Measurements from ENCODE around the gene PAK2.

Gene PAK2

DNA sequence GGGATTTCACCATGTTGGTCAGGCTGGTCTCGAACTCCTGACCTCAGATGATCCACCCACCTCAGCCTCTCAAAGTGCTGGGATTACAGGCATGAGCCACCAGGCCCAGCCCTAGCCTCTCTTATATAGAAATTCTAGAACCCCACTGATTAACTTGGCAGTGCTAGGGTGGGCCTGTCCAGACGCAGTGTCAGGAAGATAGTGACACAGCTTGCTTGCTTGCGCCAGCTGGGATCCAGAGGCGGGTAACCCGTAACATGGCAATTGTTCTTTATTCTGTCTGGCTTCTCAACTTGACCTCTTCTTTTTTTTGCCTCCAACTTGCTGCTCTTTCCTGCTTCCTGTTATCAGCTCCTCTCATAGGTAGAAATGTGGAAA, 43.8 kb upstream of the PAK2 start:
- no peak for DNase-seq (ENCODE audit: extremely low spot score)
- TF ChIP-seq, protein P1, sequence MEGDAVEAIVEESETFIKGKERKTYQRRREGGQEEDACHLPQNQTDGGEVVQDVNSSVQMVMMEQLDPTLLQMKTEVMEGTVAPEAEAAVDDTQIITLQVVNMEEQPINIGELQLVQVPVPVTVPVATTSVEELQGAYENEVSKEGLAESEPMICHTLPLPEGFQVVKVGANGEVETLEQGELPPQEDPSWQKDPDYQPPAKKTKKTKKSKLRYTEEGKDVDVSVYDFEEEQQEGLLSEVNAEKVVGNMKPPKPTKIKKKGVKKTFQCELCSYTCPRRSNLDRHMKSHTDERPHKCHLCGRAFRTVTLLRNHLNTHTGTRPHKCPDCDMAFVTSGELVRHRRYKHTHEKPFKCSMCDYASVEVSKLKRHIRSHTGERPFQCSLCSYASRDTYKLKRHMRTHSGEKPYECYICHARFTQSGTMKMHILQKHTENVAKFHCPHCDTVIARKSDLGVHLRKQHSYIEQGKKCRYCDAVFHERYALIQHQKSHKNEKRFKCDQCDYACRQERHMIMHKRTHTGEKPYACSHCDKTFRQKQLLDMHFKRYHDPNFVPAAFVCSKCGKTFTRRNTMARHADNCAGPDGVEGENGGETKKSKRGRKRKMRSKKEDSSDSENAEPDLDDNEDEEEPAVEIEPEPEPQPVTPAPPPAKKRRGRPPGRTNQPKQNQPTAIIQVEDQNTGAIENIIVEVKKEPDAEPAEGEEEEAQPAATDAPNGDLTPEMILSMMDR (IDR thresholded peaks at IDR 0.05; ENCODE audit: control extremely low read depth, extremely low read depth, low read depth, missing control alignments): no peak
- POLR2A ChIA-PET: no interaction called here
- CTCF ChIA-PET: interaction anchor here (1.3 to 2.4 kb wide), 5 partner anchors 8 to 86 kb away, joined by 4 to 11 read pairs (median 4); no protein-coding TSS in a partner anchor

DNA sequence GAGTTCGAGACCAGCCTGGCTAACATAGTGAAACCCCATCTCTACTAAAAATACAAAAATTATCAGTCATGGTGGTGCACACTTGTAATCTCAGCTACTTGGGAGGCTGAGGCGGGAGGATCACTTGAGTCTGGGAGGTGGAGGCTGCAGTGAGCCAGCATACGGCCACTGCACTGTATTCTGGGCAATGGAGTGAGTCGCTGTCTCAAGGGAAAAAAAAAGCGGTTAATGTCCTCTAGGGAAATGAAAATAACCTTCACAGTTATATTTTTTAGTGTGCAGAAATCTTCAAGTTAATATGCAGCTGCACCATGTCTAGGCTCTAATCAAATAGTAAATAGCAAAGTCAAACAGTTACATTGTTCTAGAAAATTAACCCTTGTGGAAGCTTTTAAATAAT, 42.4 kb upstream of the PAK2 start:
- no peak for DNase-seq (ENCODE audit: extremely low spot score)
- TF ChIP-seq, protein P1 (IDR thresholded peaks at IDR 0.05; ENCODE audit: control extremely low read depth, extremely low read depth, low read depth, missing control alignments): no peak
- ChIA-PET POLR2A (no interaction called here), CTCF (interaction anchor here (2.1 to 2.4 kb wide), 2 partner anchors 13 to 87 kb away, joined by 6 to 11 read pairs; no protein-coding TSS in a partner anchor)

DNA sequence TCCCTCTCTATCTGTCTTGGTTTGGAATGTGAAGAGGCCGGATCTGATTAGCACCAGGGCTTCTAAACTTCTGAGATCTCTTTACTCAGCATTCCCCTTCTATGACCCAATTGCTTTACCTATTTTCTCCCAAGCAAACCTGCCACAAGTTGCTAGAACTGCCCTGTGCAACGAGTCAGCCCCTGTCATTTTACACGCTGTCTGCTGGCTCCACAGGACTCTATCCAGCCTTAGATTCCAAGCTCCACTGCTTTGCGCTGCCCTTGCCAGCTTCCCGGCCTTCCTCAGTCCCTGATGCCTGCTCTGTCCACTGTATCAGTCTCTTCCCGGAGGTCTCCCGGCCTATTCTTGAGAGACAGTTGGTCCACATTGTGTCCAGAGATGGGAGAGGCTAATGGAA, 39.9 kb upstream of the PAK2 start:
- DNase-seq (ENCODE audit: extremely low spot score): no peak
- TF ChIP-seq, protein P1 (IDR thresholded peaks at IDR 0.05; ENCODE audit: control extremely low read depth, extremely low read depth, low read depth, missing control alignments): no peak
- CTCF ChIA-PET: interaction anchor here (0.8 kb wide), 1 partner anchor 159 kb away, joined by 3 read pairs; no protein-coding TSS in a partner anchor
- POLR2A ChIA-PET: no interaction called here

DNA sequence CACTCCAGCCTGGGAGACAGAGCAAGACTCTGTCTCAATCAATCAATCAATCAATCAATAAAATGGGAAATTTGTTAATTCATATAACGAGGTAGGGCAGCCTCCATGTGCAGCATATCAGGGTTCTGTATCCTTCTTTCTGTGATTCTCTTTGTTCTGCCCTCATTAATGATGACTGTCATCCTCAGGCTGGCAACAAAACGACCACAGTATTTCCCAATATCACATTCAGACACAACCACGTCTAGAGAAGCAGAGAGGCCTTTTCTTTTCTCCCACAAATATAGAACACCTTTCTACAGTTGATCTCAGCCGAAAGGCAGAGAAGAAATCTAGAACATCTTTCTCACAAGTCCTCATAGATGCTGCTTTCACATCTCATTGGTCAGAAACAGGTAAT, 38.9 kb upstream of the PAK2 start:
- DNase-seq (ENCODE audit: extremely low spot score): no peak
- TF ChIP-seq, protein P1 (IDR thresholded peaks at IDR 0.05; ENCODE audit: control extremely low read depth, extremely low read depth, low read depth, missing control alignments): no peak
- ChIA-PET CTCF (no interaction called here), POLR2A (no interaction called here)

DNA sequence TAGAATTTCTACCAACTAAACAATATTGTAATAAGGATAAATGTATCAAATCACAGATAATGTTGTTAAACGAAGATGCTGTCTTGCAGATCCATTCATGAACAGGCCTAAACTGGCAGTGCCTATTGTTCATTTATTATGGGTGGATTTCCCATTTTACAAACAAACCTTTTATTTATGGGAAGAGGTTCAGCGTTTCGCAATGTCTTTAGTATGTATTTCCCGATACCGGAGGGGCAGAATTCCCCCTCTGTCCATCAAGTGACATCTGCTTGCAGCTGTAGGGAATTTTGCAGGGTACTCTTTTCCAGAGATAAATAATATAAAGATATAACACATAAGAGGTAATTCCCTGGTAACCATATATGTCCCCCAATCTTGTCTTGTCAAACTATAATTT, 33.3 kb upstream of the PAK2 start:
- TF ChIP-seq, protein P1 (IDR thresholded peaks at IDR 0.05; ENCODE audit: control extremely low read depth, extremely low read depth, low read depth, missing control alignments): no peak
- no peak for DNase-seq (ENCODE audit: extremely low spot score)
- CTCF ChIA-PET: no interaction called here
- POLR2A ChIA-PET: interaction anchor here (0.6 kb wide), 1 partner anchor 36 kb away, joined by 6 read pairs; no protein-coding TSS in a partner anchor

DNA sequence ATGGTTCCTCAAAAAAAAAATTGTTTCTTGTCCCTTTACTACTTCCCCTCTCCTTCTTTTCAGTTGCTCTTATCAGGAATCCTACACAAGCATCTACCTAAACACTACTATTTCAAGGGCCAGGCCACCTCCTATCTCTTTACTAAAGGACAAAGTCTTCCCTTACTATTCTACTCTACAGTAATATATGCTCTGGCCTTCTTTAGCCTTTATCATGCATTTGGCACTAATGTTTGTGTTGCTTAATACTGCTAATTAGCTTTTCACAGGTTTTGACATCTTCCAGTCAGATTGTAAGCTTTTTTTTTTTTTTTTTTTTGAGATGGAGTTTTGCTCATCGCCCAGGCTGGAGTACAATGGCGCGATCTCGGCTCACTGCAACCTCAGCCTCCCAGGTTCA, 32.9 kb upstream of the PAK2 start:
- CTCF ChIA-PET: interaction anchor here (1.2 to 3.2 kb wide), 3 partner anchors 14 to 98 kb away, joined by 4 to 8 read pairs (median 7); no protein-coding TSS in a partner anchor
- TF ChIP-seq, protein P1 (IDR thresholded peaks at IDR 0.05; ENCODE audit: control extremely low read depth, extremely low read depth, low read depth, missing control alignments): no peak
- no peak for DNase-seq (ENCODE audit: extremely low spot score)
- POLR2A ChIA-PET: interaction anchor here (0.6 kb wide), 1 partner anchor 36 kb away, joined by 6 read pairs; no protein-coding TSS in a partner anchor
